ENCODE measurements around the gene SLC6A18.

The SLC6A18 gene

GRCh38 chr5:1183424-1184162 is 41.6 kb upstream of the SLC6A18 start:
- DNase-seq, result no peak
- TF ChIP-seq POLR2A (IDR thresholded peaks at IDR 0.05; ENCODE audit: low read length) (no peak), GATA1 (IDR thresholded peaks at IDR 0.05; ENCODE audit: low read depth, low read length) (no peak)

GRCh38 chr5:1184163-1184470 is 41.1 kb upstream of the SLC6A18 start:
- DNase-seq, result no peak
- TF ChIP-seq POLR2A (IDR thresholded peaks at IDR 0.05; ENCODE audit: low read length), result no peak
- no peak for TF ChIP-seq GATA1 (IDR thresholded peaks at IDR 0.05; ENCODE audit: low read depth, low read length)

- DNase-seq, result no peak
- no peak for TF ChIP-seq GATA1 (IDR thresholded peaks at IDR 0.05; ENCODE audit: low read depth, low read length)
- TF ChIP-seq POLR2A (IDR thresholded peaks at IDR 0.05; ENCODE audit: low read length), result no peak
Observed at GRCh38 chr5:1184481-1184880, 40.7 kb upstream of the SLC6A18 start.

- no peak for DNase-seq
- TF ChIP-seq POLR2A (IDR thresholded peaks at IDR 0.05; ENCODE audit: low read length) (no peak), GATA1 (IDR thresholded peaks at IDR 0.05; ENCODE audit: low read depth, low read length) (no peak)
Observed at GRCh38 chr5:1185038-1185627, 40.0 kb upstream of the SLC6A18 start.

GRCh38 chr5:1185629-1186350 is 39.4 kb upstream of the SLC6A18 start:
- TF ChIP-seq POLR2A (IDR thresholded peaks at IDR 0.05; ENCODE audit: low read length) (no peak), GATA1 (IDR thresholded peaks at IDR 0.05; ENCODE audit: low read depth, low read length) (no peak)

GRCh38 chr5:1186351-1187233 is 38.6 kb upstream of the SLC6A18 start:
- no peak for DNase-seq
- TF ChIP-seq GATA1 (IDR thresholded peaks at IDR 0.05; ENCODE audit: low read depth, low read length) (no peak), POLR2A (IDR thresholded peaks at IDR 0.05; ENCODE audit: low read length) (no peak)

More at GRCh38 chr5:1185629-1186350, 39.4 kb upstream of the SLC6A18 start:
- DNase-seq, result peak; percentile 71 to 85

- TF ChIP-seq POLR2A (IDR thresholded peaks at IDR 0.05; ENCODE audit: low read length) (no peak), GATA1 (IDR thresholded peaks at IDR 0.05; ENCODE audit: low read depth, low read length) (no peak)
- DNase-seq, result no peak
Observed at GRCh38 chr5:1187234-1187949, 37.8 kb upstream of the SLC6A18 start.

- no peak for DNase-seq
- no peak for TF ChIP-seq POLR2A (IDR thresholded peaks at IDR 0.05; ENCODE audit: low read length)
- no peak for TF ChIP-seq GATA1 (IDR thresholded peaks at IDR 0.05; ENCODE audit: low read depth, low read length)
Observed at GRCh38 chr5:1187950-1188334, 37.2 kb upstream of the SLC6A18 start.

- TF ChIP-seq POLR2A (IDR thresholded peaks at IDR 0.05; ENCODE audit: low read length) (no peak), GATA1 (IDR thresholded peaks at IDR 0.05; ENCODE audit: low read depth, low read length) (no peak)
Observed at GRCh38 chr5:1188464-1188863, 36.7 kb upstream of the SLC6A18 start.

GRCh38 chr5:1189269-1189668 is 35.9 kb upstream of the SLC6A18 start:
- TF ChIP-seq POLR2A (IDR thresholded peaks at IDR 0.05; ENCODE audit: low read length) (no peak), GATA1 (IDR thresholded peaks at IDR 0.05; ENCODE audit: low read depth, low read length) (no peak)
- DNase-seq, result no peak

More at GRCh38 chr5:1188464-1188863, 36.7 kb upstream of the SLC6A18 start:
- DNase-seq, result no peak

- no peak for TF ChIP-seq GATA1 (IDR thresholded peaks at IDR 0.05; ENCODE audit: low read depth, low read length)
- TF ChIP-seq POLR2A (IDR thresholded peaks at IDR 0.05; ENCODE audit: low read length), result no peak
- DNase-seq, result no peak
Observed at GRCh38 chr5:1190278-1190677, 34.9 kb upstream of the SLC6A18 start.

GRCh38 chr5:1190837-1191239 is 34.3 kb upstream of the SLC6A18 start:
- no peak for TF ChIP-seq POLR2A (IDR thresholded peaks at IDR 0.05; ENCODE audit: low read length)
- no peak for TF ChIP-seq GATA1 (IDR thresholded peaks at IDR 0.05; ENCODE audit: low read depth, low read length)

GRCh38 chr5:1192971-1193590 is 32.1 kb upstream of the SLC6A18 start:
- TF ChIP-seq POLR2A (IDR thresholded peaks at IDR 0.05; ENCODE audit: low read length), result no peak
- DNase-seq, result no peak

More at GRCh38 chr5:1190837-1191239, 34.3 kb upstream of the SLC6A18 start:
- no peak for DNase-seq
